D721Med (cell line): ENCODE measurements around the gene RENBP.

Experiments
- DNase-seq: peaks from one replicate; pipeline ENCODE4 v3.0.0; 2011; ENCODE audit warnings: low spot score; ENCODE audit not compliant: insufficient read length
- FAIRE-seq: peaks from 2 replicates; lab custom pipeline; 2011; peaks lifted over from hg19 to GRCh38; lab: Jason Lieb, UNC
- CTCF ChIP-seq: IDR thresholded peaks from 2 replicates; pipeline ENCODE4 v1.5.1; 2012; ENCODE audit warnings: mild to moderate bottlenecking, control low read depth; ENCODE audit not compliant: insufficient read depth; ENCODE audit errors: missing control alignments

The RENBP gene

GRCh38 chrX:153944140-153944799 lies at the start of gene RENBP:
TSS of gene RENBP (minus strand) at chrX:153944643. CDS start at chrX:153944610, 33 bp downstream.
- FAIRE-seq (no peak), DNase-seq (no peak)
- no peak for TF ChIP-seq CTCF

- no peak for DNase-seq
- TF ChIP-seq CTCF = no peak
- FAIRE-seq = no peak
These were observed 49.5 kb upstream of the RENBP start for GRCh38 chrX:153993978-153994377.

GRCh38 chrX:153993079-153993478 lies 48.6 kb upstream of the RENBP start:
- TF ChIP-seq CTCF = no peak
- DNase-seq (no peak), FAIRE-seq (no peak)

GRCh38 chrX:153992180-153992579 lies 47.7 kb upstream of the RENBP start:
- FAIRE-seq (no peak), DNase-seq (no peak)
- no peak for TF ChIP-seq CTCF

GRCh38 chrX:153991013-153991580 lies 46.7 kb upstream of the RENBP start:
- FAIRE-seq (no peak), DNase-seq (no peak)
- no peak for TF ChIP-seq CTCF

- DNase-seq (no peak), FAIRE-seq (no peak)
- no peak for TF ChIP-seq CTCF
These were observed 45.7 kb upstream of the RENBP start for GRCh38 chrX:153989973-153990655.

GRCh38 chrX:153988493-153988892 lies 44.0 kb upstream of the RENBP start:
- FAIRE-seq (no peak), DNase-seq (no peak)
- no peak for TF ChIP-seq CTCF
